ENCODE results near the gene NSFL1C.
A peak's percentile ranks its signal among the peaks of the same experiment; 100 is the strongest.

Gene NSFL1C

DNA sequence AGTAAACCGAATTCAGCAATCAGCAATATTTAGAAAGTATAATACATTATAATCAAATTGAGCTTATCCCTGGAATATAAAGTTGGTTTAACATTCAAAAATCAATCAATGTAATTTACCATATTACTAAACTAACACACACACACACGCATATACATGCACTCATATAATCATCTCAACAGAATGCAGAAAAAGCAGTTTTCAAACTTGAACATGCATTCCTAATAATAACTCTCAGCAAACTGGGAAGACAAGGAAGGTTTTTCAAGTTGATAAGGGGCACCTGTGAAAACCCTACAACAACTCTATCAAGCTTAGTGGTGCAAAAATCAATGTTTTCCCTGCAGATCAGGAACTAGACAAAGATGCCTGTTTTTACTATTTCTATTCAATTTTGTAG, 19.9 kb upstream of the NSFL1C start:
- DNase-seq (ENCODE audit: insufficient read length, low spot score): no peak
- FAIRE-seq: no peak

DNA sequence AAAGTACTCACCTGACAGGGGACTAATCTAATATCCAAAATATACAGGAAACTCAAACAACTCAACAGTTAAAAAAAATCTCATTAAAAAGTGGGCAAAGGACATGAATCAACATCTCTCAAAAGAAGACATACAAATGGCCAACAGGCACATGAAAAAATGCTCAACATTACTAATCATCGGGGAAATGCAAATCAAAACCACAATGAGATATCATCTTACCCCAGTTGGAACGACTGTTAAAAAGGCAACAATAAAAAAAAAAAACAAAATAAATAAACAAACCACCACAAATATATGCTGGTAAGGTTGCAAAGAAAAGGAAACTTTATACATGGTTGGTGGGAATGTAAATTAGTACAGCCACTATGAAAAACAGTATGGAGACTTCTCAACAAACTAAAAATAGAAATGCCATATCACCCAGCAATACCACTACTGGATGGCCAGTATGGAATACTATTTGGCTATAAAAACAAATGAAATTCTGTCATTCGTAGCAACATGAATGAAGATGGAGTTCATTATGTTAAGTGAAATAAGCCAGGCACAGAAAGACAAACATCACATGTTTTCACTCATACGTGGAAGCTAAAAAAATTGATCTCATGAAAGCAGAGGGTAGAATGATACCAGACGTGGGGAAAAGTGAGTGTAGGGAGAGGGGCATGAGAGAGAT, 17.9 kb upstream of the NSFL1C start:
- FAIRE-seq (no peak), DNase-seq (ENCODE audit: insufficient read length, low spot score) (no peak)

DNA sequence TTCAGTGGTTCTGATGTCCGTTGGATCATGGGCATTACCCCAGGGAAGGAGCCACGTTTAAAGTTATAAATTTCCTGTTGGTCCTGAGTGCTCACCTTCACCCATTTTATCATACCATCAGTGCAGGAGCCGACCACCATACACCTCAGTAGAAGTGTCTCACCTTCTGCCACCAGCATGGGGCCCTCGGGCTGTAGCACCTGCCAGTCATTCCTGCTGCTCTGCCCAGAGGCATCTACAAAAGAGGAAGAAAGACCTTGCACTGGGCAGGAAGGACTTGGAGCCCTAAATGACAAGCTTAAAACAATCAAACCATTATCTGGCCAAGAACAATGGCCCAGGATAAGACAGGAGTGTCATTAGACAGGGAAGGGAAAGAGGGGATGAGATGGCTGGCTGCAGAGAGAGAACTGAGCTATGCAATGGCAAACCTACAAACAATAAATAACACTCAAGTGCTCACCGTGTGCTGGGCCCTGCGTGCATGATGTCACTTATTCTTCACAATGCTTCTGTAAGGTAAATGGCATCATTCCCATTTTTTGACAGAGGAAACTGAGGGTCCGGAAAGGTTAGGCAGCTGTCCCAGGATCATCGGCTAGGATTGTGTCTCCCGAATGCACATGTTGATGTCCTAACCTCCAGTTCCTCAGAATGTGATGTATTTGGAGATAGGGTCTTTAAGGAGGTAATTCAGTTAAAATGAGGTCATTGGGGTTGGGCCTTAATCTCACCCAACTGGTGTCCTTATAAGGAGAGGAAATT, 13.4 kb upstream of the NSFL1C start:
- no peak for DNase-seq (ENCODE audit: insufficient read length, low spot score)
- peak; percentile 38 for FAIRE-seq

DNA sequence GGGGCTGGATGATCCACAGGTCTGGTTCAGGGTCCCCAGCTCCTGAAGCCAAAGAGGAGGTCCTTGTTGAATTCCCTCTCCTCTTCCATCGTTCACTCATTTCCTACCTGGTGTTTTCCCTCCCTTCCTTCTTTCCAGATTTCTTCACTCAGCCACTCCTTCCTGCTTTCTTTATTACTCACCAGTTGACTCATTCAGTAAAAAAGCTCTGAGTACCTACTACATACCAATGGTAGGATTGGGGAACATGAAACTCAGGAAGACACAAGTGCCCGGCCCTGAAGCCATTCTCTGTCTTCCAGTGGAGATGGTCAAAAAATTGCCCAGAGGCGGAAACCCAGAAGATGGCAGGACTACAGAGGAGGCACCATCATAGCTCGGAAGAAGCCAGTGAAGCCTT, 11.9 kb upstream of the NSFL1C start:
- no peak for FAIRE-seq
- DNase-seq (ENCODE audit: insufficient read length, low spot score): peak; percentile 48

DNA sequence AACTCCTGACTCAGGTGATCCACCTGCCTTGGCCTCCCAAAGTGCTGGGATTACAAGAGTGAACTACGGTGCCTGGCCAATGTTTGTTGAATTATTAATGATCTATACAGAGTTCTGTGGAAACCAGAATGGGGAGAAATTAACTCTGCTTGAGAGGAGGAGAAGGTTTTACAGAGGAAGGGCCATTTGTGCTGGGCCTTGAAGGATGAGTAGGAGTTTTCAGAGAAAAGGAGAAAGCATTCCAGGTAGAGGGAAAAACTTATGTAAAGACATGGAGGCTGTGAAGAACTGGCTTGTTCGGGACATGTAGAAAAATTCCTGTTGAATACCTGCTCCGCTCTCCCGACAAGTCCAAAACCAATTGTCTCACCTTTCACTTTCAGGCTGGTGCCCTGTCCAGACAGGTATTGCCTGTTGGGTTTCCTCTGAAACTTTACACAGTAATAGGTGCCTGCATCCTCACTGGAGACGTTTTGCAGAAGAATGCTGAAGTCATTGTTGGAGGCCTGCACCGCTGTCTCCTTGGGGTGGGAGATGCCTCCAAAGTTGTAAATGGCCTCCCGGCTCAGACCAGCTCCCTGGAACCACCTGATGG, 11.3 kb upstream of the NSFL1C start:
- no peak for DNase-seq (ENCODE audit: insufficient read length, low spot score)
- no peak for FAIRE-seq

DNA sequence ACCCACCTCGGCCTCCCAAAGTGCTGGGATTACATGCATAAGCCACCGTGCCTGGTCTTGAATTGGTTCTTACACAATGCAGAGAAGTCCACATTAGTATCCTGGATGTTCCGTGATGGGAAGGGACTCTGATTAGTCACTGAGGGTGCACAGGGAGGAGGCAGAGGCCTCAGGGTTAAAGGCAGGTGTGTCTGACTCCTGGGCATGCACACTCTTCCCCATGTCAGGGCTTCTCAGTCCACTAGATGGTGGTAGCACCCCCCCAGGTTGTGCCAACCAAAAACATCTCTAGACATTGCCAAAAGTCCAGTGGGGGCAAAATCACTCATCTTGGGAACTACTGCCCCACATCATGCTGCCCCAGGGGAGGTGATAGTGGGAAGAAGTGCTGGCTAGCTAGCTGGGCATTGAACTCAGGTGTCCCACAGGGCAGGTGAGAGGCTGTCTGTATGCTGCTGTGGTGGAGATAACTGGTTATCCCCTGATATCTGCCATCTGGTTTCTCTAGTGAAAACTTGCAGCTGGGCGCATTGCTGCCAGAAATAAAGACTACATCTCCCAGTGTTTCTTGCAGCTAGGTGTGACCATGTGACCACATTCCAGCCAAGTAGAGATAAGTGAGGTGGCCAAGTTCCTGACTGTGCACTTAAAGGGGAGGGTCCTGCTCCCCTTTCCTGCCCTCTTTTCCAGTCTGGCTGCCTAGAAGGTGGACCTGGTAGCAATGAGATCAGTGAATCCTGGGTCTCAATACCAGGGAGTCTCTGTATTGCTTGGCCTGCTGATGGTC, 8.4 kb upstream of the NSFL1C start:
- FAIRE-seq (no peak), DNase-seq (ENCODE audit: insufficient read length, low spot score) (no peak)

DNA sequence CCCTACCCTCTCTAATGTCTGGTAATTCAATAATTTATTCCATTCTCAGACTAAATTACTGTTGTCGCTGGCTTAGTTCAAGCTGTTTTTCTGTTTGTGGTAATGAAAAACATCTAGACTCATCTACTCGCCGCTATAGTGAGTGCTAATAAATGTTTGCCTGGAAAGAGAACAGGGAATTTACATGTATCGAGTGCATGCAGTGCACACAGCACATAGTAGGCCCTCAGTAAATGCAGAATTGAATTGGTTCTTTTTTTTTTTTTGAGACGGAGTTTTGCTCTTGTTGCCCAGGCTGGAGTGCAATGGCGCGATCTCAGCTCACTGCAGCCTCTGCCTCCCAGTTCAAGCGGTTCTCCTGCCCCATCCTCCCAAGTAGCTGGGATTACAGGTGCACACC, 7.7 kb upstream of the NSFL1C start:
- no peak for DNase-seq (ENCODE audit: insufficient read length, low spot score)
- FAIRE-seq: no peak

DNA sequence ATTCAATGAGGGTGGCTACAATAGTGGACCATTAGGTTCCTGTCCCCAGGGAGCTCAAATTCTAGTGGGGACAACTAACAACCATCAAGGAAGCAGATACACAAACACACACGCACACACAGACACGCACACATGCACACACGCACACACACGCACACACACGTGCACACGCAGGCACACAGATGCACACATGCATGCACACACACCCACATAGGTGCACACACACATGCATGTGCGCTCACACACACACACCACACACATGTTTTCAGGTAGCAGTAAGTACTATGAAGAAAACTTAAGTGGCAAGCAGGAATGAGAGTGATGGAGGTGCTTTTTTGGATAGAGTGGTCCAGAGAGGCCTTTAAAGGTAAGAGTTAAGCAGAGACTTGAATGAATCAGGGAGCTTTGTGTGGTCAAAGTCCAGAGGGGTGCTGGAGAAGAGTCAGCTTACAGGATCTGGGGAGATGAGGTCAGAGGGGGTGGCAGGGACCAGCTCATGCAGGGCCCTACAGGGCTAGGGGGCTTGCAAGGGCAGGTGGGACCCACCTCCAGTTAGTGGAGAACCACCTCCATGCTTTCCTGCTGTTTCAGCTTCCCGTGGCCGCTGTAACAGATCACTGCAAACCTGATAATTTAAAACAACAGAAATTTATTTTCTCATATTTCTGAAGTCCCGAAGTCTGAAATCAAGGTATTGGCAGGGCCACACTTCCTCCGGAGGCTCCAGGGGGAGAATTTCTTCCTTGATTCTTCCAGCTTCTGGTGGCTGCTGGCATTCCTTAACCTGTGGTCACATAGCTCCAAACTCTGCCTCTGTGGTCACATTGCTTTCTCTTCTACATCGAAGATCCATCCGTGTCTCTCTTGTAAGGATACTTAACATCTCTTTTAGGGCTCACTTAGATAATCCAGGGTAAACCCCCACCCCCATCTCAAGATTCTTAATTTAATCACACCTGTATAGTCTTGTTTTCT, 6.9 kb upstream of the NSFL1C start:
- no peak for DNase-seq (ENCODE audit: insufficient read length, low spot score)

DNA sequence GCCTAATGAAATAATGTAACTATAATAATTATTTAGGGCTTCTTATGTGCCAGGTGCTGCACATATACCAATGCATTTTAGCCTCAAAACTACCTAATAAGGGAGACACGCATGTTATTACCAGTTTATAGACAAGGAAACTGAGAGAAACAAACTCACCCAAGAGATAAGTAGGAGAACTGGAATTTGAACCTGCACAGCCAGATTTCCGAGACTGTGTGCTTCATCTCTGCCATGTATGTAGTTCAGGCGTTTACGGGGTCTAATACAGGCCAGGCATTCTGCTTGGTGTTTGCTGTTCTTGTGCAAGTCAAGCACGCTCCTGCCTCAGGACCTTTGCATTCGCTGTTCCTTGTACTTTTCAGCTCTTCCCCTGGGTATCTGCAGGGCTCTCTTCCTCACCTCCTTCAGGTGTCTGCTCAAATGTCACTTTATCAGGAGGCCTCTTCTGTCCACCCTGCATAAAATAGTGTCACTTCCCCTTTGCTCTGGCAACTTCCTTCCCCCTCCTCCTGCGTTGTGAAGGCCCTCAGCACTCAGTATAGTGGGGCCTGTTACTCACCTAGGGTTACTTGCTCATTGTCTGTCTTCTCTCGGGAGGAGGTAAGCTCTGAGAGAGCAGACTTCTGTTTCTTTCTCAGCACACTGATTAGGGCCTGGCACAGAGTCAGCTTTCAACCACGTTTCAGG, 6.1 kb upstream of the NSFL1C start:
- no peak for DNase-seq (ENCODE audit: insufficient read length, low spot score)

More for the DNA sequence above, 6.9 kb upstream of the NSFL1C start:
- FAIRE-seq: peak; percentile 89

DNA sequence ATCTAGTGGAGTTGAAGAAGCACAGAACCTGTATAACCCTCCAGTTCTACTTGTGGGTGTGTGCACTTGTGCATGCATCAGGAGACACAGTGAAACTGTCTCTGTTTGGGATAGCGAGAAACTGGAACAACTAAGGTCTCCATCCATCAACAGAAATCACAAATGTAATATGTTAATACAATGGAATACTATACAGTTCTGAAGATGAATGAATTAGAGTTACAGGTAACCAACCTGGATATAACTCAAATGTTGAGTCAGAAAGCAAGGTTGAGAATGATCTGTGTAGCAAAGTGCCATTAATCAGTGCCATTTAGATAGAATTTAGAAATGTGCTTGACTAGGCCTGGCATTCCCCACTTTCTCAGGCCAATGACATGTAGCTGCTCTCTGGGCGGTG, 4.6 kb upstream of the NSFL1C start:
- DNase-seq (ENCODE audit: insufficient read length, low spot score) (no peak), FAIRE-seq (no peak)

More for the DNA sequence above, 6.1 kb upstream of the NSFL1C start:
- no peak for FAIRE-seq

DNA sequence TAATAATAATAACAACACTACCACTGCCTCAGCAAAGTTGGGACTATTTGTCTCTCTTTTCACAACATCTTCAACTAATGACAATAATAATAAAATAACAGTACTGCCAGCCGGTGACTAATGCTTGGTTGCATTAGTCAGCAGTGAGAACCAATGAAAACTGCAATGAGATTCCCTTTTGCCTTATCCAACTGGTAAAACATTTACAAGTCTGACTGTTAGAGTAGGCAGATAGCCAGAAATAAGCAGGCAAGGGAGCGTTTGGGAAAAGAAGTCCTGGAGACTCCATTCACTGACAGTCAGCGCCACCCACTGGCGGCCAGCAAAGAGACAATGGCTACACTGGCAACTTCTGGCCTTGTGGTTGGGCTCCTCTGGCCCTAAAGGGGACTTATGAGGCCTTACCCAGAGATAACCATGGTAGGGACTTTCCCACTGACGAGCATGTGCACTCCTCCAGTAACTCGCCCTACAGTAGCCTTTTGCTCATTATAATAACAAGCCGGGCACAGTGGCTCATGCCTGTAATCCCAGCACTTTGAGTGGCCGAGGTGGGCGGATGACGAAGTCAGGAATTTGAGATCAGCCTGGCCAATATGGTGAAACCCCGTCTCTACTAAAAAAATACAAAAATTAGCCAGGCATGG, 3.4 kb upstream of the NSFL1C start:
- FAIRE-seq (peak; percentile 74), DNase-seq (ENCODE audit: insufficient read length, low spot score) (peak; percentile 77)

DNA sequence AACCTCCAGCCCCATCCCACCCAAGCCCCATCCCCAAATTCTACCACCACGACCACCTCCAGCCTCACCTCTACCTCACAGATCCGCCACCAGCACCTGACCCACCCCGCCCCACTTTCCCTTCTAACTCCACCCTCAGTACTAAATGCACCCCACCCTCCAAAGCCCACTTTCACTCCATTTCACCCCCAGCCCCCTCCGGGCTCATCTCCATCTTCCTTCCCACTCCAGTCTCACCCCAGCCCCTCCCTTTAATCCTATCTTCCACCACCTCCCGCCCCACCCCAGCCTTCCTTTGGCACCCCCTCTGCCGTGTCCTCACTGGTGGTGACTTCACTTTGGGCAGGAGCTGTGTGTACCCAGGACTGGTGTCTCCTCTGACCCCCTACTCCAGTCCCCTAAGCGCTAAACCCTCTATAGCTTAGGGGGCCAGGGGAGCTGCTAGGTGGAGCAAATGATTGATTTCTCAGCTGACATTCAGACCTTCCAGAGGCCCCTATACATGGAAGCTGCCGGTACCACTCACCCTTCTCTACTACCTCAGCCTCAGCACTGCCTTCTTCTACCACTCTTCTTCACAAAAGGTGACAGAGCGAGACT, 2.8 kb upstream of the NSFL1C start:
- no peak for FAIRE-seq
- DNase-seq (ENCODE audit: insufficient read length, low spot score): no peak

DNA sequence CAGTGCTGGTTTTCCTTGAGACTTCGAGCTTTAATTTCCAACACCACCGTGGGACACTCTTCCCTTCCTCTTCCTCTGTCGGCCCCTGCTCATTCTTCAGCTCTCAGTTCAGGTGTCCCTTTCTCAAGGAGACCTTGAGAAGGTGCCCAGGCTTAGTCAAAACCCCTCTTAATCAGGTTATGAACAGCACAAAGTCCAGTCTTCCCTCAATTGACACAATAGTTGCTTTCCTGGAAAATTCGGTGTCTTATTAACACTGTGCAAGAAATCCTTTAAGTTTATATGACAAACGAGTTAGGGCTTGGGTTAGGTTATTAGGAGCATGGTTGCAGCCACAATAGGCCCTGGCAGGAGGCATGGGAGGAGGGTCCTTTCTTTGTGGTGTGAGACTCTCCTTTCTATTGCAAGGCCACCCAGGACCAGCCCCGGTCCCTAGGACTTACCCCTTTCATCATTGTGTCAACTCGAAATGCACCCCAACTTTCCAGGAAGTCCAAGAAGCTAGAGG, 1.5 kb upstream of the NSFL1C start:
- no peak for FAIRE-seq
- no peak for DNase-seq (ENCODE audit: insufficient read length, low spot score)

DNA sequence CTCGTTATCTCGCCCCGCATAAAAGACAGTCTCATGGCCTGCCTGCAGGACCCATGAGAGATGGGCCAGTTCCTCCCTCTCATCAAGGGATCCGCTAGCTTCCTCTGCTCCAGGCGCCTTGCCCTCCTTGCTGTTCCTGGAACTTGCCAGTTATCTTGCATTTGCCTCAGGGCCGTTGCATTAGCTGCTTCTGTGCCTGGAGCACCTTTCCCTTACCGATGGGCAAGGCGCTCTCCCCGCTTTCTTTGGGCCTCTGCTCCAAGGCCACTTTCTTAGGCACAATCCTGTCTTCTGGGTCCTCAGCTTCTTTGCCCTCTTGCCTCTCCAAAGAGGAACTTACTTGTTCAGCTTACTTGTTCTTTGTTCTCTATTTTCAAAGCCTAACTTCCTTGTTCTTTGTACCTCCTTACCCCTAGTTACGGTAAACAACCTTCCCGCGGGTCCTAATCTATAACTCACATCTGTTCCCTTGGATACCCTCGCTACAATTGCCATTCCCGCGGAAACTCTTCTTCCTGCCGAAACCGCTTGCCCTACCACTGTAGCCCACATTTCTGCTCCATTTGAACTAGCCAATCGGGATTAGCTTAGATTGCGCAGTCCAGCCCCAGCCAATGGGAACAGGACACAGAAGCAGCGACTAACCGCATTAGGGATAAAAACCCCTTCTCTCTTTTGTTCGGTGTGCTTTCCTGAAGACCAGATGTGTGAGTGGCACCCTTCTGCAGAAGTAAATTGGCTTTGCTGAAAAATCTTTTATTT, 887 bp upstream of the NSFL1C start:
- DNase-seq (ENCODE audit: insufficient read length, low spot score) (no peak), FAIRE-seq (no peak)

DNA sequence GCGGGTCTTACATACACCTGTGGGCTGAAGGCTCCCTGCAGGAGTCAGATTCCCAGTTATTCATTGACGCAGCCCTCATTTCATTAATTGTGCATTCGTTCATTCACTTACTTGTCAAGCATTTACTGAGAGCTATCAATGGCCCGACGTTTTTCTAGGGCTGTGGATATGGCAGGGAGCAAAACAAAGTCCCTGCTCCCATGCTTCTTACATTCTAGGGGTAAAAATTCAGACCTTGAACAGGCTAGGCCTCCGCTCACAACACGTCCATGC, 369 bp upstream of the NSFL1C start:
- DNase-seq (ENCODE audit: insufficient read length, low spot score): no peak
- FAIRE-seq: no peak

DNA sequence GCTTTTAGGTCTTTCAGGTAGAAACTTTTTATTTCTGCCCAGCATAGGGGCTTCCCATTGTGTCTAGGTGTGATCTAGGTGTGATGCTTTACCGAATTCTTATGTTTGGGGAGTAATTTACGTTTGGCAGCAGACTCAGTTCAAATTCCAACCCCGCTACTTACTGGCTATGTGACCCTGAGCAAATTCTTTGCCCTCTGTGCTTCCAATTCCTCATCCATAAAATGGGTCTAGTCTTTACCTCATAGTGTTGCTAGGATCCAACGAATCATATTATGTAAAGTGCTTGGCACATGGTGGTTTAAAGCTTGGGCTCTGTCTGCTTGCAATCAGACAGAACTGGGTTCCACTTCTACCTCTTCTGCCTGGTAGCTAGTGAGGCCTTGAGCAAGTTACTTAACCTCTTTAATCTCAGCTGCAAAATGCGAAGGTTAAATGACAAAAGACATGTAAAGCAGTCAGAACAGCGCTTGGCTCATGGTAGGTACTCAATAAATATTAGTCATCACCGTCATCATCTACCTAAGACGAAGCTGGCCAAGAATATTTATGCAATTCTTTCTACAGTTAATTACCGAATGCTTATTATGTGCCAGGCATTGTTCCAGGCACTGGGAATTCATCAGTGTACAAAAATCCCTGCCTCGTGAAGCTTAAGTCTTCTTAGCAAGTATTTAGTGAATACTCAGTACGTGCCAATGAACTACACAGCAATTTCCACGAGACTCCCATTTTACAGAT, 1.0 kb downstream of the NSFL1C start:
- DNase-seq (ENCODE audit: insufficient read length, low spot score) (no peak), FAIRE-seq (no peak)

DNA sequence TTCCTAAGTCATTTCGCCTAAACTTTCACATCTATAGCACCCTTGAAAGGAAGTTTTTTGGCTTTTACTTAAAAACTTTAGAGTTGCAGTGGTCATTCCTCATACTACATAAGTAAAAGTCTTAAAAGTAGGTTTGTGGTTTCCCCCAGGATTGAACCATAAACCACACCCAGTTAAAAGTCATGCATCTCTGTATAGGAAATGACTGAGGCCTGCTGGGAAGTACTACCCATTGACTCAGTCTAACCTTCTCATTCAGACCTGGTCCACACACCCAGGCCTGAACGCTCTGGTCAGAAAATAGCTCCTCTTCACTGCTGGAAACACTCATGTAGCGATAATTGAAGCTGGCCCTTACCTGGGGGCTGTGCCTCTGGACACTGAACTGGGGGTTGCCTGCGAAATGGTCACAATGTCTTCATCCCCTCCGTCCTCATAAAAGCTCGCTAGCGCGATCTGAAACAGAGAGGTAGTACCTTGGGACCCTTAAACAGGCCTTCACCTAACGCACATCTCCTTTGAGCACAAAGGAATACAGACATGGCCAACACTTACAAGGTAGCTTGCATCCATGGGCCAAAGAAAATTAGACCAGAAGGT, 2.6 kb downstream of the NSFL1C start:
- FAIRE-seq (no peak), DNase-seq (ENCODE audit: insufficient read length, low spot score) (no peak)

All from HTR-8/SVneo (cell line).